Thoracic aorta (tissue), 2 donors: ENCODE results near the gene ZFAND2A. TPM values are rescaled to one million over a fixed set of nuclear protein-coding genes. Genes with fewer than 3 reads are reported as not detected.
"Not testable (repeated sequence)": the region's sequence is repeated elsewhere in the genome, so short reads cannot be mapped to it uniquely, and the experiment has no call there.

ENCODE experiments used
- ATAC-seq: fragments of 150-250 bp; one replicate; pipeline ENCODE4 v1.8.0; 2017; ENCODE audit warnings: low read depth; ENCODE audit not compliant: insufficient number of reproducible peaks, low FRiP score
- DNase-seq: peaks from one replicate; pipeline ENCODE4 v3.0.0-alpha.2; 2020; ENCODE audit warnings: low spot score
- H3K27ac ChIP-seq, 2 donors: fragments of 200-600 bp; sonication (generic); 1 replicate in 1 of 2; 2 replicates in 1 of 2; pipeline ENCODE4 v1.5.1; 2016; ENCODE audit warnings: mild to moderate bottlenecking in 2 of 2, moderate library complexity in 2 of 2
- H3K27me3 ChIP-seq: fragments of 200-600 bp; sonication (generic); replicated peaks from 2 replicates; pipeline ENCODE4 v1.6.0; 2016; ENCODE audit warnings: mild to moderate bottlenecking; ENCODE audit not compliant: insufficient read depth
- H3K36me3 ChIP-seq: fragments of 200-600 bp; sonication (generic); one replicate; pipeline ENCODE4 v1.5.1; 2016
- H3K4me1 ChIP-seq, 2 donors: fragments of 200-600 bp; sonication (generic); 1 replicate in 1 of 2; 2 replicates in 1 of 2; pipeline versions ENCODE4 v1.5.1 to v1.6.0; 2016; ENCODE audit warnings: low read depth in 2 of 2, mild to moderate bottlenecking in 1 of 2; ENCODE audit not compliant: control insufficient read depth in 1 of 2
- H3K4me3 ChIP-seq: fragments of 200-600 bp; sonication (generic); 2 replicates; pipeline ENCODE4 v1.5.1; 2016; ENCODE audit warnings: mild to moderate bottlenecking
- H3K9me3 ChIP-seq: fragments of 200-600 bp; sonication (generic); 2 replicates; pipeline ENCODE4 v1.5.1; 2016
- CTCF ChIP-seq: fragments of 200-600 bp; sonication (generic); IDR thresholded peaks from one replicate; pipeline ENCODE4 v1.5.1; 2019; ENCODE audit warnings: antibody characterized with exemption
- total RNA-seq, 2 donors: library from RNA; depleted of rRNA; stranded (reverse); fragments of >200 nt; gene quantifications; one replicate each; pipeline versions ENCODE4 v1.1.0 to v1.2.3, GENCODE V29; 2016

The ZFAND2A gene
- total RNA-seq, 2 donors from 2014 or later: 19.3 to 23.2 TPM

GRCh38 chr7:1151653-1152425, 8.2 kb downstream of the ZFAND2A start:
- H3K27ac ChIP-seq: no peak overlapping the region
- TF ChIP-seq CTCF: no peak
- ATAC-seq: no peak

DNA sequence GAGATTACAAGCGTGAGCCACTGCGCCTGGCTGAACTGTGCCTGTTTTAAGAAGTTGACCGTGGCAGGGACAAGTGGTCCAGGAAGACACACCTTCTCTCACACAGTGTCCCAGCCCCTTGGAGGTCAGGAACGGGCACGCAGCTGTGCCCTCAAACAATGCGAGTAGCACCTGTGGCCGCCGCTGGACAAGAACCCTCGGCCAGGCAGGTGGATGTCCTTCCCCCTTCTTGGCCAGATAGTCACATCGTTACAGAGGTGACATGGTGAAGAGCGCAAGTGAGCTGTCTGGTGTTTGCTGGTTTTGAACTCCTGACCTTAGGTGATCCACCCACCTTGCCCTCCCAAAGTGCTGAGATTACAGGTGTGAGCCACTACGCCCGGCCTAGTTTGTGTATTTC, 8.8 kb downstream of the ZFAND2A start:
- DNase-seq (no peak), ATAC-seq (no peak)
- no peak overlapping the region for H3K4me3 ChIP-seq
- TF ChIP-seq CTCF: no peak
- no peaks in the 10 kb centered on the region for H3K4me1 ChIP-seq
- H3K27me3 ChIP-seq: no peaks in the 10 kb centered on the region
- no peak overlapping the region for H3K27ac ChIP-seq
- peaks cover 43% of the 10 kb centered on the region for H3K36me3 ChIP-seq
- no peaks in the 10 kb centered on the region for H3K9me3 ChIP-seq

More at GRCh38 chr7:1151653-1152425, 8.2 kb downstream of the ZFAND2A start:
- no peak for DNase-seq
- Histone ChIP-seq H3K4me1 (no peaks in the 10 kb centered on the region), H3K27me3 (no peaks in the 10 kb centered on the region), H3K36me3 (peaks cover 47% of the 10 kb centered on the region), H3K9me3 (no peaks in the 10 kb centered on the region), H3K4me3 (no peak overlapping the region)

DNA sequence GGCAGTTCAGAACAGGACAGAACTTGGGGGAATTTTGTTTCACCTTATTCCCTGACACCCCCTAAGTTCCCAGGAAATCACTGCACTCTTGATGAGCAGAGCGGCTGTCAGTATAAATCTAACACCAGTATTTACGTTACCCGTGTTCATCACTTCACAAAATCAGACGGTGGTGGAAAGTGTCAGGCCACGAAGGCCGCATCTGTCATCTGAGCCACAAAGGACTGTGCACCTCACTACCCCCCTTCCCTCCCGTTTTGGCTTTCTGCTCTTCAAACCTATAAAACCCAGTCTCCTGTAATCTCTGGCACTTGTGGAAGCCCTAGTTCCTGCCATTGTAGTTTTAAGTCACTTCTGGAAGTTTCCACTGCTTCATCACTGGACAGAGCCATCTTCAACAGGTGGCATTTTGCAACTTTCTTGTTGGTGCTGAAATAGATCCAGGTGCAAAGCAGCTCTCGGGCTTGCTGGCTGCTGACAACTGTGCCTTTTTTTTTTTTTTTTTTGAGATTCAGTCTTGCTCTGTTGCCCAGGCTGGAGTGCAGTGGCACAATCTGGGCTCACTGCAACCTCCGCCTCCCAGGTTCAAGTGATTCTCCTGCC, 9.5 kb downstream of the ZFAND2A start:
- Histone ChIP-seq H3K4me1 (no peaks in the 10 kb centered on the region), H3K27ac (no peak overlapping the region), H3K9me3 (no peaks in the 10 kb centered on the region), H3K4me3 (no peak overlapping the region), H3K36me3 (peaks cover 42% of the 10 kb centered on the region), H3K27me3 (no peaks in the 10 kb centered on the region)
- TF ChIP-seq CTCF: no peak
- DNase-seq (no peak), ATAC-seq (no peak)

DNA sequence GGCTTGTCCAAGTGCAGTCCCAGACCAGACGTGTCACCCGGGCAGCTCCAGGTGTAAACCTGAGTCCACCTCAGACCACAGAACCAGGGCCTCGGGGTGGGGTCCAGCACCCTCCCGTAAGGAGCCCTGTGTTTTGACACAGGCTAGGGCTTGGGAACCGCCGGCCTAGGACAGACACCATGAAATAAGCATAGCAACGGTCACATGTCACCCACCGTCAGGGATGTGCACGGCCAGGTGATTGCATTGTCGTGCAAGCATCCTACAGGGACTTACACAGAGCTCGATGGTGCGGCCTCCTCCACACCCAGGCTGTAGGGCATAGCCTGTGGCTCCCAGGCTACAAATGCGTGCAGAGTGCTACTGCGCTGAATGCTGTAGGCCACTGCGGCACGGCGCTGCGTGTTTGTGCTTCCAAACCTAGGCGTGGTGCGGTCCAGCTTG, 10.6 kb downstream of the ZFAND2A start:
- no peak for TF ChIP-seq CTCF
- Histone ChIP-seq H3K9me3 (no peaks in the 10 kb centered on the region), H3K36me3 (peaks cover 31% of the 10 kb centered on the region), H3K4me1 (peaks cover 0 to 4% of the 10 kb centered on the region in 2 donors), H3K27me3 (no peaks in the 10 kb centered on the region), H3K27ac (no peak overlapping the region), H3K4me3 (no peak overlapping the region)
- no peak for DNase-seq
- ATAC-seq: no peak

DNA sequence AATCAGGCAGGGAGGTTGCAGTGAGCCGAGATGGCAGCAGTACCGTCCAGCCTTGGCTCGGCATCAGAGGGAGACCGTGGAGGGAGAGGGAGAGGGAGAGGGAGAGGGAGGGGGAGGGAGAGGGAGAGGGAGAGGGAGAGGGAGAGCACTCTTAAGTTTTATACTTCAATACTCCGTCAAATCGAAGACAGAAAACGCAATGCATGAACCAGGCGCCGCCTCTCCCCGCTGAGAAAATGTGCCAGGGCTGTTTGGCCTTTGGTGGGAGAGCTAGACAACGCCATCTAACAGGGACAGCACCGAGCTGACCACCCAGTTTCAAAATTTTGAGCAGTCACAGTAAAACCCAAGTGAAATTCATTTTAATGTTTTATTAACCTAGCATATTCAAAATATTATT, 12.1 kb downstream of the ZFAND2A start:
- not testable (repeated sequence) for H3K27ac ChIP-seq, ATAC-seq, H3K4me1 ChIP-seq, DNase-seq, H3K27me3 ChIP-seq, H3K9me3 ChIP-seq, H3K4me3 ChIP-seq
- H3K36me3 ChIP-seq: peaks cover 16% of the 10 kb centered on the region
